Parathyroid adenoma (tissue), 2 donors: ENCODE measurements around the gene COLEC12.

ENCODE experiments used
- H2AFZ ChIP-seq: fragments of 300-600 bp; sonication (generic); one replicate; pipeline ENCODE4 v1.7.0; 2017; ENCODE audit warnings: antibody characterized with exemption, mild to moderate bottlenecking
- H3K27ac ChIP-seq: fragments of 300-600 bp; sonication (generic); one replicate; pipeline ENCODE4 v1.7.0; 2017
- H3K27me3 ChIP-seq: fragments of 300-600 bp; sonication (generic); one replicate; pipeline ENCODE4 v1.7.0; 2017; ENCODE audit warnings: low read length; ENCODE audit not compliant: control insufficient read depth, insufficient read depth
- H3K36me3 ChIP-seq: fragments of 300-600 bp; sonication (generic); one replicate; pipeline ENCODE4 v1.7.0; 2017; ENCODE audit warnings: low read length; ENCODE audit not compliant: control insufficient read depth, insufficient read depth
- H3K4me1 ChIP-seq: fragments of 300-600 bp; sonication (generic); one replicate; pipeline ENCODE4 v1.7.0; 2017; ENCODE audit warnings: control low read depth
- H3K4me2 ChIP-seq: fragments of 300-600 bp; sonication (generic); one replicate; pipeline ENCODE4 v1.7.0; 2017; ENCODE audit warnings: low read length
- H3K4me3 ChIP-seq: fragments of 300-600 bp; sonication (generic); one replicate; pipeline ENCODE4 v1.7.0; 2017; ENCODE audit warnings: low read depth, low read length
- H3K79me2 ChIP-seq: fragments of 300-600 bp; sonication (generic); one replicate; pipeline ENCODE4 v1.7.0; 2017; ENCODE audit warnings: control low read depth
- H3K9ac ChIP-seq: fragments of 300-600 bp; sonication (generic); one replicate; pipeline ENCODE4 v1.7.0; 2017; ENCODE audit warnings: mild to moderate bottlenecking
- H3K9me3 ChIP-seq: fragments of 300-600 bp; sonication (generic); one replicate; pipeline ENCODE4 v1.7.0; 2017; ENCODE audit warnings: low read length; ENCODE audit not compliant: control insufficient read depth
- TF ChIP-seq, protein P1 (sequence below): fragments of 300-600 bp; sonication (generic); IDR thresholded peaks from one replicate; pipeline ENCODE4 v1.7.0; 2017; ENCODE audit warnings: antibody characterized with exemption, mild to moderate bottlenecking
- donor health status: primary hyperparathyroidism.

COLEC12 gene

GRCh38 chr18:471716-472115 lies 28.8 kb downstream of the COLEC12 start:
- H3K27me3 ChIP-seq: no peaks in the 10 kb centered on the region

DNA sequence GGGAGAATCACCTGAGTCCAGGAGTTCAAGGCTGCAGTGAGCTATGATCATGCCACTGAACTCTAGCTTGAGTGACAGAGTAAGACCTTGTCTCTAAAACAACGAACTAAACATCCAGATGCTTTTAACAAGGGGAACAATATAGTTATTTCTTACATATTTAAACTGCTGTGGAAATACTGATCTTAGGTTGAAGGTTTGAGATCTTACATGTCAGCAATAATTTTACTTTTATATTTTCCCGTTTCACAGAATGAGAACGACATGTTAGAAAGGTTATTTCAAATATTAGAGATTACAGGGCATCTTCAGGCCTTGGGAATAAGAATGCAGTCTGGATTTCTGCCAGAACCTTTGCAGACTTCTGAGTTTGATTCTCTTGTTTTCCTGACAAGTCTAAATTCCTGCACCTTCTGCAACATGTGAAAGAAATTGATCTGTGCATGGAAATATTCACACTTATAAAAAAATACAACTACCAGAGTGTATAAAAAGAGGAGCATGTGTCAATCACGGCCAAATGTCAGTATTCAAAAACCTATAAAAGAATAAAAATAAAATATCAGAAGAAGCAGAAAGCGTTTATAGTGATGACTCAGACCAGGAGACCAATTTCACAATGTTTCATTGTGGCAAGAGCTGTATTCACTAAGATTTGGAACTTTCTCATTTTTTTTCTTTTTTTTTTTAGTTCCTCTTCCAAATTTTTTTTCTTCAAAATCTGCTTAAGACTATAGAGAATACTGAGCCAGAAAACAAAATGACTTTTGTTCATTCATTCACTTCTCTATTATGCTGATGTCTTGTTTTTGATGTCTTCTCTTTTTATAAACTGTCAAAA lies 29.6 kb downstream of the COLEC12 start:
- H3K36me3 ChIP-seq: no peaks in the 10 kb centered on the region
- H3K4me3 ChIP-seq: no peak overlapping the region
- H3K79me2 ChIP-seq: no peaks in the 10 kb centered on the region
- no peak overlapping the region for H2AFZ ChIP-seq
- H3K9me3 ChIP-seq: no peaks in the 10 kb centered on the region
- H3K9ac ChIP-seq: no peak overlapping the region
- TF ChIP-seq, protein P1, sequence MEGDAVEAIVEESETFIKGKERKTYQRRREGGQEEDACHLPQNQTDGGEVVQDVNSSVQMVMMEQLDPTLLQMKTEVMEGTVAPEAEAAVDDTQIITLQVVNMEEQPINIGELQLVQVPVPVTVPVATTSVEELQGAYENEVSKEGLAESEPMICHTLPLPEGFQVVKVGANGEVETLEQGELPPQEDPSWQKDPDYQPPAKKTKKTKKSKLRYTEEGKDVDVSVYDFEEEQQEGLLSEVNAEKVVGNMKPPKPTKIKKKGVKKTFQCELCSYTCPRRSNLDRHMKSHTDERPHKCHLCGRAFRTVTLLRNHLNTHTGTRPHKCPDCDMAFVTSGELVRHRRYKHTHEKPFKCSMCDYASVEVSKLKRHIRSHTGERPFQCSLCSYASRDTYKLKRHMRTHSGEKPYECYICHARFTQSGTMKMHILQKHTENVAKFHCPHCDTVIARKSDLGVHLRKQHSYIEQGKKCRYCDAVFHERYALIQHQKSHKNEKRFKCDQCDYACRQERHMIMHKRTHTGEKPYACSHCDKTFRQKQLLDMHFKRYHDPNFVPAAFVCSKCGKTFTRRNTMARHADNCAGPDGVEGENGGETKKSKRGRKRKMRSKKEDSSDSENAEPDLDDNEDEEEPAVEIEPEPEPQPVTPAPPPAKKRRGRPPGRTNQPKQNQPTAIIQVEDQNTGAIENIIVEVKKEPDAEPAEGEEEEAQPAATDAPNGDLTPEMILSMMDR: no peak
- H3K4me2 ChIP-seq: no peak overlapping the region
- no peaks in the 10 kb centered on the region for H3K27me3 ChIP-seq
- no peak overlapping the region for H3K27ac ChIP-seq
- H3K4me1 ChIP-seq: no peaks in the 10 kb centered on the region

More at GRCh38 chr18:471716-472115, 28.8 kb downstream of the COLEC12 start:
- H3K9me3 ChIP-seq: no peaks in the 10 kb centered on the region
- H3K27ac ChIP-seq: no peak overlapping the region
- H3K79me2 ChIP-seq: no peaks in the 10 kb centered on the region
- no peak overlapping the region for H2AFZ ChIP-seq
- H3K4me3 ChIP-seq: no peak overlapping the region
- no peaks in the 10 kb centered on the region for H3K36me3 ChIP-seq
- TF ChIP-seq, protein P1: no peak
- no peak overlapping the region for H3K4me2 ChIP-seq
- H3K4me1 ChIP-seq: no peaks in the 10 kb centered on the region
- no peak overlapping the region for H3K9ac ChIP-seq

DNA sequence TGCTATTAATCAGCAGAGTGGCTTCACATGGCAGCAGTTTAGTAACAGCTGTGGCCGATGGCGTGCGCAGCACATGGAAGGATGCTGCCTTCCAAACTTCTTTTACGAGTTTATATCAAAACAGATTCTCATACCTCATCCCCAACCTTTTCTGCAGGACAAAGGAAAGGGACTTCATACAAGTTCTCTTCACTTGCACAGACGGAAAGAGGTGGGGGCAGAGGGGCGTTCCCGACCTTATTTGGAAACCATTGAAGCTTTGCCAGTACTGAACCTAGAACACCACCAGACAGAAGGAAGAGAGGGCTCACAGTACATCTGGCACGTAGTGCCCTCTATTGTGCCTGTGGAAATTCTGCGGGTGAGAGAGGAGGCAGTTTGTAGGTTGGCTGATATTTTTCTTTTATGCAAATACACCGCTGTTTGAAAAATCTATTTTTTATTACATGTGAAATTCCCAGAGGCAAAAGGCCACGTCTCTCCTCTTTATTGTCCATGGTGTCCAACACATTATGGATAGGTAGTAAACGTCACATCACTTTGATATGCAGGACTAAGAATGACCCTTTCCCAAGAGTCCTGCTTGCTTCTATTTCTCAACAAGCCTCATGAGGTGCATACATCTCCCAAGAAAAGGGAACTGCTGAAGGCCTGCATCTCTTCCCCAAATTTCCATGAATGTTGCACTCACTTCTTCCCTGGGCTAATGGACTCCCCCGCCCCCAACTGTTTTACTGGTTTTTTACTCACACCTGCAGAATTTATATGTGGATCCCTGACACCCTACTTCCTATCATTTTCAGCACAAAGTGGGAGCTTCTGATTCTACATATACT lies 31.3 kb downstream of the COLEC12 start:
- Histone ChIP-seq H3K9ac (no peak overlapping the region), H3K4me2 (no peak overlapping the region), H3K27me3 (no peaks in the 10 kb centered on the region), H3K4me1 (no peaks in the 10 kb centered on the region), H3K36me3 (no peaks in the 10 kb centered on the region), H3K27ac (no peak overlapping the region), H3K9me3 (no peaks in the 10 kb centered on the region), H3K79me2 (no peaks in the 10 kb centered on the region), H2AFZ (no peak overlapping the region), H3K4me3 (no peak overlapping the region)
- TF ChIP-seq, protein P1: no peak

- Histone ChIP-seq H3K36me3 (no peaks in the 10 kb centered on the region), H3K4me2 (no peak overlapping the region), H2AFZ (no peak overlapping the region), H3K9me3 (no peaks in the 10 kb centered on the region), H3K4me1 (no peaks in the 10 kb centered on the region), H3K9ac (no peak overlapping the region), H3K4me3 (no peak overlapping the region), H3K27me3 (no peaks in the 10 kb centered on the region), H3K27ac (no peak overlapping the region), H3K79me2 (no peaks in the 10 kb centered on the region)
- TF ChIP-seq, protein P1: no peak
These were observed 36.5 kb downstream of the COLEC12 start for GRCh38 chr18:463827-464541.
